ENCODE measurements around the gene PRPSAP2.

DNA sequence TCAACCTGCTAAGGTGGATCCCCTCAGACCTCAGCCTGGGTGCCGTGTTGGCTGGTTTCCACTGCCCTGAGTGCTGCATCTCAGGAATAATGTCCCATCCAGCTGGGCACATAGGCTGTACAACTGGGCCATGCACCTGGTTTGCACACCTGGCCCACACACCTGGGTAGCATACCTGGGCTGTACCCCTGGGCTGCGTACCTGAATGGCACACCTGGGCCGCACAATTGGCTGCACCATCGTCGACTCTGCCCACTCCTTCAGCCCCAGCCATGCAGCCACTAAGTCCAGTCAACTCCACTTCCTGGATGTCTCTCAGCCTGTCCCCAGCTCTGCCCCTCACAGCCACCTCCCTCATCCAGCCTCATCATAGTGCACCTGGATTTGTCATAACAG is 101.9 kb downstream of the PRPSAP2 start:
- TF ChIP-seq POLR2A (IDR thresholded peaks at IDR 0.05), result no peak
- TF ChIP-seq, protein P1, sequence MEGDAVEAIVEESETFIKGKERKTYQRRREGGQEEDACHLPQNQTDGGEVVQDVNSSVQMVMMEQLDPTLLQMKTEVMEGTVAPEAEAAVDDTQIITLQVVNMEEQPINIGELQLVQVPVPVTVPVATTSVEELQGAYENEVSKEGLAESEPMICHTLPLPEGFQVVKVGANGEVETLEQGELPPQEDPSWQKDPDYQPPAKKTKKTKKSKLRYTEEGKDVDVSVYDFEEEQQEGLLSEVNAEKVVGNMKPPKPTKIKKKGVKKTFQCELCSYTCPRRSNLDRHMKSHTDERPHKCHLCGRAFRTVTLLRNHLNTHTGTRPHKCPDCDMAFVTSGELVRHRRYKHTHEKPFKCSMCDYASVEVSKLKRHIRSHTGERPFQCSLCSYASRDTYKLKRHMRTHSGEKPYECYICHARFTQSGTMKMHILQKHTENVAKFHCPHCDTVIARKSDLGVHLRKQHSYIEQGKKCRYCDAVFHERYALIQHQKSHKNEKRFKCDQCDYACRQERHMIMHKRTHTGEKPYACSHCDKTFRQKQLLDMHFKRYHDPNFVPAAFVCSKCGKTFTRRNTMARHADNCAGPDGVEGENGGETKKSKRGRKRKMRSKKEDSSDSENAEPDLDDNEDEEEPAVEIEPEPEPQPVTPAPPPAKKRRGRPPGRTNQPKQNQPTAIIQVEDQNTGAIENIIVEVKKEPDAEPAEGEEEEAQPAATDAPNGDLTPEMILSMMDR (IDR thresholded peaks at IDR 0.05), result no peak
